Dermis microvascular lymphatic vessel endothelial cell (primary cell): Measurements from ENCODE around the gene DKKL1. TPM values are rescaled to one million over a fixed set of nuclear protein-coding genes. Genes with fewer than 3 reads are reported as not detected.
A peak's percentile ranks its signal among the peaks of the same experiment; 100 is the strongest.
"Not testable (repeated sequence)": the region's sequence is repeated elsewhere in the genome, so short reads cannot be mapped to it uniquely, and the experiment has no call there.

ENCODE experiments used
- DNase-seq, 2 donors: peaks; one replicate each; pipeline versions ENCODE4 v3.0.0 to v3.0.0-alpha.2; 2010; ENCODE audit warnings: low read depth in 2 of 2
- total RNA-seq: library from RNA; depleted of rRNA; stranded (reverse); fragments of >200 nt; gene quantifications from 2 replicates; pipeline ENCODE4 v1.2.1, GENCODE V29; 2014

DKKL1 gene
- total RNA-seq, 1 donor from 2014 or later: 0.13 TPM

DNA sequence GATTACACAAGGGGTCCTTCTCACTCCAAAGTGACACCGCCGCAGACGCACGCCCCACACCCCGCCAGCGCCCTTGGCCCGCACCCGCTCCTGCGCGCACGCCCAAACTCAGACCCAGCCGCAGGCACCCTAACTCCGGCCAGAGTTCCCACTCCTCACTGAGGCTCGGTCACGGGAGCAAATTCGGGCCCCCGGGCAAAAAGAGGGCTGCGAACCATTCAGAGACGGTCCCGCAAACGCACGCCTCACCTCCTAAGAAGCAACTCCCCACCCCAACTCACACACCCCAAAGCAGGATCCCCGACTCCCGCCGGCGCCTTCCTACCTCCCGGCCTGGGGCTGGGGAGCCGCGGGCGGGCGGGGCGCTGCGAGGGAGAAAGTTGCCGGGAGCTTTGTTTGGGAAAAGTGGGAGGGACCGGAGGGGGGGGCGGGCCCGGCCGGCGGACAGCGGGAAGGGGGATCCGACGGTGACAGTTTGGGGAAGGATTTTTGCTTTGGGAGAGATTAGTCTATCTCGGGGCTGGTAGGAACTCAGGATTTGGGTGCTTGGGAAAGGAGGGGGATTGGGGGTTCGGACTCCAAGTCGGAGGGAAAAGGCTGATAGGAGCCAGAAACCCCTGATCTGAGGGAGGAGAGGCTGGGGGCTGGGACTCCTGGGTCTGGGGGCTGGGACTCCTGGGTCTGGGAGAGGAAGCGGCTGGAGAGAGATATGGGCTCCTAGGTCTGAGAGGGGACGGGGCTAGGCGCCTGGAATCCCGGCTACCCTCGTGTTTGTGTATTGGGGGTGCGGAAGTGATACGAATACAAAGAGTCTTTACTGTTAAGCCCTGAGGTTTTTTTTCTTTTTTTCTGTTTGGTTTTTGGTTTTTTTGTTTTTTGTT is 1.4 kb upstream of the DKKL1 start, which contains the start of gene TEAD2:
Gene TEAD2, minus strand, starts transcription at position 369 of the 881 bp plus-strand sequence. CDS start 2,341 bp downstream, outside the sequence.
- peak; percentile 46 to 80 for DNase-seq

GRCh38 chr19:49362929-49363267 is 779 bp upstream of the DKKL1 start:
- DNase-seq: peak in 1 of 2 donors; percentile 58

- no peak for DNase-seq
Observed at GRCh38 chr19:49364083-49364737, 533 bp downstream of the DKKL1 start.

GRCh38 chr19:49366110-49366509 is 2.4 kb downstream of the DKKL1 start:
- DNase-seq: no peak

DNA sequence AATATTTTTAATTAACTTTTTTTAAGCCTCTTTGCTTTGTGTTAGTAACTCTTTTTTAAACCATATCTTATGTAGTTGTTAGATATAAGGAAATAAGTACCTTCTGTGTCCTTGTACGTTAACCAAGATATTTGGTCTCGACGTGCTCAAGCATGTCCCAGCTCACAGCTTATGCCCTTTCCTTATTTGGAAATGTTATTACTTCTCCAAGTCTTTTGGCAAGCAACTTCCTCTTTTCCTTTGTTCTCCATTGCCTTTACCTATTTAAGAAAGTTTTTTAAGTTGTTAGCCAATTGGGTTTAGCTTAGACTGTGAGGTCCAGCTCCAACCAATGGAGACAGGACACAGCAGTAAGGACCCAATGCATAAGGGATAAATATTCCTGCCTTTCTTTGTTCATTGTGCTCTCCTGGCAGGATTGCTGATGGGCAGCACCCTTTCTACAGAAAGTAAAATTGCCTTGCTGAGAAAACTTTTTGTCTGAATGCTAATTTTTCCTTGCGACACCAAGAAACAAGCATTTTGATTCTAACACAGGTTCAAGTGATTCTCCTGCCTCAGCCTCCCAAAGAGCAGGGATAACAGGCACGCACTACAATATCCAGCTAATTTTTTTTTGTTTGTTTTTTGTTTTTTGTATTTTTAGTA is 5.2 kb downstream of the DKKL1 start:
- no peak for DNase-seq

GRCh38 chr19:49371184-49371583 is 7.5 kb downstream of the DKKL1 start:
- DNase-seq: no peak

DNA sequence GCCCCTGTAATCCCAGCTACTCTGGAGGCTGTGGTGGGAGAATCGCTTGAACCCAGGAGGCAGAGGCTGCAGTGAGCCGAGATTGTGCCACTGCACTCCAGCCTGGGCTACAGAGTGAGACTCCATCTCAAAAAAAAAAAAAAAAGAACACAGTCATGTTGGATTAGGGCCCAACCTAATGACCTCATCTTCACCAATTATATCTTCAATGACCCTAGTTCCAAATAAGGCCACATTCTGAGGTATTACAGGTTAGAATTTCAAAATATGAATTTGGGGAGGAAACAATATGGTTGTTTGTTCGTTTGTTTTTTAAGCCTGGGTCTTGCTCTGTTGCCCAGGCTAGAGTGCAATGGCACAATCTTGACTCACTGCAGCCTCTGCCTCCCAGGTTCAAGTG is 9.5 kb downstream of the DKKL1 start:
- DNase-seq: not testable (repeated sequence)

DNA sequence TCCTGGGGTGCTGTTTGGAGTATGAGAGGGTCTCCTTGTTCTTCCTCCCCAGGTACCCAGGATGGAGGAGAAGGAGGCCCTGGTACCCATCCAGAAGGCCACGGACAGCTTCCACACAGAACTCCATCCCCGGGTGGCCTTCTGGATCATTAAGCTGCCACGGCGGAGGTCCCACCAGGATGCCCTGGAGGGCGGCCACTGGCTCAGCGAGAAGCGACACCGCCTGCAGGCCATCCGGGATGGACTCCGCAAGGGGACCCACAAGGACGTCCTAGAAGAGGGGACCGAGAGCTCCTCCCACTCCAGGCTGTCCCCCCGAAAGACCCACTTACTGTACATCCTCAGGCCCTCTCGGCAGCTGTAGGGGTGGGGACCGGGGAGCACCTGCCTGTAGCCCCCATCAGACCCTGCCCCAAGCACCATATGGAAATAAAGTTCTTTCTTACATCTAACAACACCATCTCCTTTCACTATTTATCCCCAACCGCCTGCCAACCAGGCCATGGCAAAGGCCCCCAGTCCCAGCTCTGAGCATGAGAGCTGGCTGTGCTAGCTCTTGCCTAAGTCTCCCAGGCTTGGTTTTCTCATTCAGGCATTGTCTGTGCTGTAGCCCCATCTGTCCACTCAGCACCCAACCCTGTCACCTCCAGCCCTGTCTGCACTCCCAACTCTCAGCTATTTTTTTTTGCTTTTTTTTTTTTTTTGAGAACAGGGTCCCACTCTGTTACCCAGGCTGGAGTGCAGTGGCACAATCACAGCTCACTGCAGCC is 11.2 kb downstream of the DKKL1 start:
- no peak for DNase-seq

- no peak for DNase-seq
Observed at GRCh38 chr19:49378512-49378911, 14.8 kb downstream of the DKKL1 start.

DNA sequence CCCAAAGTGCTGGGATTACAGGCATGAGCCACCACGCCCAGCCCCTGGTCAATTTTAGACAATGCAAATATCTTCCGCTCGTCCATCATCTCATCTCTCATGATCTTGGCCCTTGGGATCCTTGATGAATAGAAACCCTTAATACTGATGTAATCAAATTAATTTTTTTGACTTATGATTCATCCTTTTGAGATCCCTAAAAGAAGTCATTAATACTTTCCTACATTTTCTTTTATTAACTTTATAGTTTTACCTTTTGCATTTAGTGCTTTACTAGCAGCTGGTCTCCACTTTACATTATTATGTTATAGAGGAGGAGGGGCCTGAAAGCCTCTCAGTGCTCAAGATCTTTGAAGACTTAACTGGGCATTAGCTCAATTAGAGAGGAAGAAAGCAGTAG is 16.7 kb downstream of the DKKL1 start:
- DNase-seq: no peak

- DNase-seq: no peak
Observed at GRCh38 chr19:49382639-49383038, 19.0 kb downstream of the DKKL1 start.

GRCh38 chr19:49383599-49383998 is 19.9 kb downstream of the DKKL1 start:
- DNase-seq: no peak

DNA sequence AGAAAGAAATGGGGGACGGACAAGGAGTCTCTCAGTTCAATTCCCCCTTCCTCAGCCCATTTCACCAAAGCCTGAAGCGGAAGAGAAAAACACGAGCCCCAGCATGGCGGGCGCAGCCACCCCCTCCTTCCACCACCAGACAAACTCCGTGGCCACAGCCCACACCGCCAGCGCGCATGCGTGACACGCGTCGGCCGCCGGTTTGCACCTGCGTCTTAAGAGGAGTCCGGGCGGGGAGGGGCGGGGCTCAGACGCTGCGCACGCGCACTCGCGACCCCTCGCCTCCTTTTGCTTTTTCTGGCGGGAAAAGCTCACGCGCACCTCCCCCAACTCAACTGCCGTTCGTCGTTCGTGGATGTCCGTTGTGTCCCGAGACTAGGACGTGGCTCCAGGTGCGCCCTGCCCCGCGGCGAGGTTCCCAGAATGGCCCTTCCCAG is 24.3 kb downstream of the DKKL1 start, which contains the start of gene KASH5:
Gene KASH5, plus strand, starts transcription at position 314 of the 437 bp plus-strand sequence. CDS start 2,635 bp downstream, outside the sequence.
- DNase-seq: peak in 1 of 2 donors; percentile 80

DNA sequence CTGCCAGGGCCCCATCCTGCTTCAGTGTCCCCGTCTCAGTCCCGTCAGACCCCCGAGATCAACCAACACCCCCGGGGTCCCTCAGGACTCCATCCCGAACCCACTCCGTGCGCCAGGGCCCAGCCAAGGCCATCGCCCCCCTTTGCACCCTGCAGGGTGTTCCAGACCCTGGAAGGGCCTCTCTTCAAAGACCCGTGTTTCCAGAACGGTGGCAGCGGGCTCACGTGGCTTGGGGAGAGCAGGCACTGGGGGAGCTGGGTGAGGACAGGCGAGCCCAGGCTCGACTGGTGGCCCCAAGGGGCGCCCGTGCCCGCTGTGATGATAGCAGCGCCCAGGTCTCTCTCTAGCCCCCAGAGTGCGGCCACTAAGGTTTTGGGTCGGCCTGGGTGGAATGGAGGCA is 25.7 kb downstream of the DKKL1 start:
- no peak for DNase-seq

GRCh38 chr19:49390131-49390928 is 26.7 kb downstream of the DKKL1 start:
- DNase-seq: no peak

GRCh38 chr19:49390929-49391359 is 27.3 kb downstream of the DKKL1 start:
- DNase-seq: no peak

DNA sequence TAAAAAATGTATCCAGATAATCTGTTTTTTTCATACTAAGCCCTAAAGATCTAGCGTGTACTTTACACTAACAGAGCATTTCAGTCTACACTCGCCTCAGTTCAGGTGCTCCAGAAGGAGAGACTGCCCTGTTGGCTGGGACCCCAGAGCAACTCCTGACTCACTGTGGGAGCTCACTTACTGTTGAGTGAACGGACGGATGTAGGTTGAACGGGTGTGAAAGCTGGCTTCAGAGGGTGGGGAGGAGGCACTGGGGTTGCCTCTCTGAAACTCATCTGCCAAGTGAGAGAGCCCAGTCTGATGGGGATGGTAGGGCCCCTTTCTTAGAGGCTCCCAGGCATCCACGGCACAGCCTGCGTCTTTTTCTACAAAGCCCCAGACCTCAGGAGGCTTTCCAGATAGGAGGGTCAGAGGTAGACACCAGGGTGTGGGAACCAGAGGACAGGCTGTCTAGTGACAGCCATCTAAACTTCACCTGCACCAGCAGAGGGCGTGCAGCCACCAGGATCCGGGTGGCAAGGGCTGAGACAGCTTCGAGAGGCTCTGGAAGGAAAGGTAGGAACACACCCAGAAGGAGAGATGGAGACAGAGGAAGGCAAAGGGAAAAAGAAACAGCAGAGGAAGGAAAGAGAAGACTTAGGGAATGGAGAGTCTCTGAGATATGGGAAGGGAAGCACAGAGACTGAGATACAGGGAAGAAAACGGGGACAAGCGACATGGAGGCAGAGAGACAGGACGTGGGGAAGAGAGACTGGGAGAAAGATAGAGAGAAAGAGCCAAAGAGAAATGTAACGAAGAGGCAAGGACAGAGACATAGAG is 28.1 kb downstream of the DKKL1 start:
- peak; percentile 40 to 71 for DNase-seq

DNA sequence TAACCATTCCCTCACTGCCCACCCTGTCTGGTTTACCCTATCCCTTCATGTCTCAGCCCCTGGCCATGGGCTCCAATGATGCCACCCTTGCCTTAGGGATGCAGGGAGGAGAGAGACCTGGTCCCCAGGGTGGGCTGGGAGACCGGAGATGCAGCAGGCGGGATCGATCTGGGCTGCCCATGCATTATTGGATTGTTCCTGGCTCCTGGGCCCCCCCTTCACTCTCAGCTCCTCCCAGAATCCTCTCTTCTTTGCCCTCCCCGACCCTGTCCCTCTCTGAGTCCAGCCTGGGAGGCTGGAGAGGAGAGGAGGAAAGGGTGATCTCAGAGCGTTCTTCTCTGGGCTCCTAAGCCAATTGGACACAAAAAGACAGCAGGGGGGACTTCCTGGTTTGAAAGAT is 30.2 kb downstream of the DKKL1 start:
- DNase-seq: no peak

GRCh38 chr19:49395581-49396407 is 32.1 kb downstream of the DKKL1 start:
- no peak for DNase-seq
